ENCODE data around the gene SCN1A. TPM values are rescaled to one million over a fixed set of nuclear protein-coding genes. Genes with fewer than 3 reads are reported as not detected.

The SCN1A gene
- total and polyA plus RNA-seq, 2 of the 13 experiments (the other 11 are each of a cell fraction or from before 2014, with no cell fraction given), result 19.9 to 39.4 TPM

GRCh38 chr2:166137331-166137730, 9.5 kb upstream of the SCN1A start:
- ATAC-seq, result no peak
- POLR2A ChIA-PET, result interaction anchor here (2.3 to 5.7 kb wide), 3 partner anchors 10 to 17 kb away, joined by 6 to 198 read pairs (median 29); partner anchors contain the start of gene SCN1A

More at GRCh38 chr2:166137331-166137730, 9.5 kb upstream of the SCN1A start:
- Histone ChIP-seq H3K4me3 (replicated peaks in 1 of 3; ENCODE audit: insufficient read depth in 1 of 3, low read depth in 2 of 3, low read length in 3 of 3) (no peak overlapping the region), H3K27me3 (ENCODE audit: control insufficient read depth in 1 of 2, insufficient read depth in 2 of 2, low read length in 2 of 2) (no peaks in the 10 kb centered on the region), H3K4me2 (ENCODE audit: low read depth, low read length) (no peak overlapping the region), H3K79me2 (ENCODE audit: insufficient read depth, low read length) (no peaks in the 10 kb centered on the region), H2AFZ (ENCODE audit: low read length) (no peak overlapping the region), H3K36me3 (replicated peaks in 1 of 2; ENCODE audit: control insufficient read depth in 1 of 2, insufficient read depth in 2 of 2, low read length in 2 of 2) (no peaks in the 10 kb centered on the region), H4K20me1 (ENCODE audit: insufficient read depth, low read length) (no peaks in the 10 kb centered on the region), H3K4me1 (ENCODE audit: insufficient read depth, low read length) (peaks cover 83% of the 10 kb centered on the region), H3K9me3 (ENCODE audit: low read length) (peaks cover 4% of the 10 kb centered on the region; the same call in 1 of the 2 replicates), H3K27ac (ENCODE audit: extremely low read length, insufficient read depth, low read length) (peak overlapping the region; percentile 97), H3K9ac (ENCODE audit: insufficient read depth, low read depth, low read length) (no peak overlapping the region)
- DNase-seq (ENCODE audit: low spot score), result no peak
- in situ Hi-C loops (cut with HindIII; ENCODE audit: extremely low pct_ligation_motif_present, low pct_unique_long_range_greater_than_20kb) (no loop called here), intact Hi-C loops (cut with micrococcal nuclease; ENCODE audit: unreplicated experiment) (no loop called here)
- CTCF ChIA-PET (ENCODE audit: low intra/inter-chr PET ratio, low total read pairs), result no interaction called here
- no peak for TF ChIP-seq ARID4A (CRISPR knock-in tag; IDR thresholded peaks at IDR 0.05; ENCODE audit: borderline replicate concordance)
- no peak for TF ChIP-seq MED8 (CRISPR knock-in tag; IDR thresholded peaks at IDR 0.05; ENCODE audit: insufficient replicate concordance)
- no peak for TF ChIP-seq ZNF264 (CRISPR knock-in tag; IDR thresholded peaks at IDR 0.05)
- no peak for TF ChIP-seq TAF1 (CRISPR knock-in tag; IDR thresholded peaks at IDR 0.05)
- peak; percentile 94 for TF ChIP-seq MAFF (IDR thresholded peaks at IDR 0.05; ENCODE audit: low read depth, low read length)
- no peak for TF ChIP-seq ZNF446 (CRISPR knock-in tag; IDR thresholded peaks at IDR 0.05)
- TF ChIP-seq ZNF430 (CRISPR knock-in tag; IDR thresholded peaks at IDR 0.05), result 0 out of 2 replicates have a peak, but pooled peaks have one; percentile 23
- TF ChIP-seq ZMYM2 (CRISPR knock-in tag; IDR thresholded peaks at IDR 0.05), result peak; percentile 24; the same call in 1 of the 2 replicates
- TF ChIP-seq ZNF44 (CRISPR knock-in tag; IDR thresholded peaks at IDR 0.05), result 0 out of 2 replicates have a peak, but pooled peaks have one; percentile 30
- TF ChIP-seq MAFK (conservative IDR thresholded peaks at IDR 0.05 in 1 of 2, IDR thresholded peaks at IDR 0.05 in 1 of 2; ENCODE audit: low read length in 2 of 2), result peak; percentile 92 to 96
- TF ChIP-seq ZNF317 (CRISPR knock-in tag; IDR thresholded peaks at IDR 0.05), result 0 out of 2 replicates have a peak, but pooled peaks have one; percentile 18
- TF ChIP-seq ZNF841 (CRISPR knock-in tag; IDR thresholded peaks at IDR 0.05; ENCODE audit: borderline replicate concordance), result no peak
- TF ChIP-seq TCF7L2 (IDR thresholded peaks at IDR 0.05; ENCODE audit: low read depth, low read length), result no peak
- 0 out of 2 replicates have a peak, but pooled peaks have one; percentile 88 for TF ChIP-seq ZNF431 (CRISPR knock-in tag; IDR thresholded peaks at IDR 0.05; ENCODE audit: borderline replicate concordance, low read depth)
- TF ChIP-seq RARA (CRISPR knock-in tag; IDR thresholded peaks at IDR 0.05), result no peak
- TF ChIP-seq POGZ (CRISPR knock-in tag; IDR thresholded peaks at IDR 0.05), result peak; percentile 48; the same call in 1 of the 2 replicates
- WGBS (ENCODE audit: low lambda C conversion rate), result 100% methylated on average over 2 of the region's 2 CpGs
- no TSS peak for BruUV-seq (replicated peaks)
- no peak for FAIRE-seq
